SH-SY5Y (cell line): ENCODE data around the gene DIAPH1.

Source experiments
- GATA2 ChIP-seq: IDR thresholded peaks from 2 replicates; pipeline ENCODE4 v1.6.1; 2011; ENCODE audit warnings: mild to moderate bottlenecking, low read depth, low read length
- GATA3 ChIP-seq: IDR thresholded peaks from 2 replicates; pipeline ENCODE4 v1.6.1; 2011; ENCODE audit warnings: low read depth, mild to moderate bottlenecking, low read length, moderate library complexity

DIAPH1 gene

DNA sequence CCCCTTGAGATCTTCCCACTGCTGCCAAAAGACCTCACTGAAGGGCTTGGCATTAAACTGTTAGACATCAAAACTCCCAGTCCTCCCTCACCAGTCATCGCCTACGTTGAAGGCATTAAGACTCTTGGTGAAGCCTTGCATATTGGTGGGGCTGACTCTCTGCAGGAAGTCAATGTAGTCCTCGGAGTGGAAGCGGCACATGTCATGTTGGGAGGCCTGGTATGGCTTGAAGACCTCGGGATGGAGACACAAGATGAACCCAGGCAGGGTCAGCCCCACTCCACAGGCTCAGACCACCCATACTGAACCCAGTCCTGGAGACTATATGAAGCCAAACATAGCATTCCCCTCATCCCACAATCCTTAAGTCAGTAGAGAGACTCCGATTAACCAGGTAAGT lies 15.9 kb upstream of the DIAPH1 start:
- TF ChIP-seq GATA2 = no peak
- TF ChIP-seq GATA3 = no peak

DNA sequence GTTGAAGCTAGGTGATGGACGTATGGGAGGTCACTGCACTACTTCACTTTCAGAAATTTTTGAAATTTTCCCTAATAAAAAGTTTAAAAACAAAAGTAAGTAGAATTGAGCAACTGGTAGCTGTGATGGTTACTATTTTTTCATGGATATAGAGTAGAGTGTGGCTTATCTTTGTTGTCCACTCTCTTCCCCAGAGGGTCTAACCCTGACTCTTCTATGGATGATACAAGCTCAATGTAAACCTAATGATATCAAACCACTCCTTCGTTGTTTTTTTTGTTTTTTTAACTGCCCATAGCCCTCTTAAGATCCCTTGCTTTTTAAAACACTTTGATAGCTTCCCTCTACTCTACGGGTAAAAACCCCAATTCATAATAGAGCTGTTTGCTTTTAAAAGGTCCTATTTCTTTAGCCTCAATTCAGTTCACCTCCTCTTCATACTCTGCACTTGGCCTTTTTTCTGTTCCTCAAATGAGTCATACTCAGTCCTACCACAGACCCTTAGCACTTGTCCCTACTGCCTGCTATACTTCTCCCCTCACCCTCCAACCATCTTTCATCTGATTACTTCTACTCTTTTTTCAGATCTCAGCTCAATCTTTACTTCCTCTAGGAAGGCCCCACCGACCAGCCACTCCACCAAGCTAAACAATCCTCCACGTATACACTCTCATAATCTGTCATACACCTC lies 15.2 kb upstream of the DIAPH1 start:
- TF ChIP-seq GATA2 = no peak
- no peak for TF ChIP-seq GATA3

DNA sequence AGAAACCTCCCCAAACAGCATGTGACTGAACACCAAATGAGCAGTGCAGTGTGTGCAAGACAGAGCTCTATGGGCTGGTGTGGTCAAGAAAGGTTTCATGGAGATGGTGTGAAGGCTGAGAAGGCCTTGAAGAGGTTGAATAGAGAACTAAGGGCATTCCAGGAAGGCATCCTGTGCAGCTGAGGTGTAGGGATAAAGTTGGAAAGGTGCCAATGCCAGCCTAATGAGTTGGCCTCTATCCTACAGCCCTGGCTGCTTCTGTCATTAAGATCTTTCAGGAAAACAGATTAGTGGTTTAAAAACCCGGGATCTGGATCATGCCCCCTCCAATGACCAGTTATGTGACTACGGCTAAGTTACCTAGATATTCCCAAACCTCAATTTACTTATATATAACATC lies 13.8 kb upstream of the DIAPH1 start:
- TF ChIP-seq GATA2 = no peak
- TF ChIP-seq GATA3 = no peak

DNA sequence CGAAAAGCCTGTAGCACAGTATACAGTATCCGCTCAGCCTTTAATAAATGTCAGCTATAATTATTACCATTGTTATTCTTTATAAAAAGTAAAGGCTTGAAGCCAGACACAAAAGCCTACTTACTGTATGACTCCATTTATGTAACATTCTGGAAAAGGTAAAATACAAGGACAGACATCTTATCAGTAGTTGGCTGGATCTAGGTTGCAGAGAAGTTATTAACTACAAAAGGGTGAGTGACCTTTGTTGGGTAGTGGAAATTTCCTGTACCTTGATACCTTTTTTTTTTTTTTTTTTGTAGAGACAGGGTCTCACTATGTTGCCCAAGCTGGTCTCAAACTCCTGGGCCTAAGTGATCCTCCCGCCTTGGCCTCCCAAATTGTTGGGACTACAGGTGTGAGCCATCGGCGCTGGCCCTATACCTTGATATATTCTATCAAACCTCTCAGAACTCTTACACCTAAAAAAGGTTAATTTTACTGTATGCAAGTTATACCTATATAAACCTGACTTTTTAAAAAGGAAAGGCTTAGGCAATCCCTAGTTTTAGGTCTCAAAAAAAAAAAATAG lies 11.9 kb upstream of the DIAPH1 start:
- TF ChIP-seq GATA3 = no peak
- no peak for TF ChIP-seq GATA2

DNA sequence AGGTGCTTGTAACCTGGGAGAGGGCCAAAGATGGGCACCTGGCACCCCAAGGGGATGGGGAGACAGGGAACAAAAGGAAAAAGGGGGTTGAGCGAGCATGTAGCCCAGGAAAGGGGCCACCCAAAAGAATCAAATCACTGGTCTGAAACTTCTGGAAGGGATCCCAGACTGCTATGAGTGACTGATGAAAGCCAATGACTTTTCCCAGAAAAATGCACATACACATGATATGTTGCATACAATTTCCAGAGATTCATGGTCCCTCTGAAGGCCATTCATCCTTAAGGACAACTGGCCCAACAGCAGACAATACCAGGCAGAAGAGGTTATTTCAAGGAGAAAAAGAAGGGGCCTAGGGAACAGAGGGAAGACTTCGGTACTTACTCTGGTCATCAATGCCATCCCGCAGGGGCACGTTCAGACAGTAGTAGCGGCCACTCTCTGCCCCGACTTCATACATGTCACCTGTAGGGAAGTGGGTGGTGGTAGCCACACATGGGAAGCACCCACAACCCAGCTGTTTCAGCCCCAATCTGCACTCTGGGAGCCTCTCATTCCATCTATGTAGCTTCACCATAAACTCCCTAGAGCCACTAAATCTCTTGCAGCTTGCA lies 9.5 kb upstream of the DIAPH1 start:
- TF ChIP-seq GATA3 (no peak), GATA2 (no peak)

DNA sequence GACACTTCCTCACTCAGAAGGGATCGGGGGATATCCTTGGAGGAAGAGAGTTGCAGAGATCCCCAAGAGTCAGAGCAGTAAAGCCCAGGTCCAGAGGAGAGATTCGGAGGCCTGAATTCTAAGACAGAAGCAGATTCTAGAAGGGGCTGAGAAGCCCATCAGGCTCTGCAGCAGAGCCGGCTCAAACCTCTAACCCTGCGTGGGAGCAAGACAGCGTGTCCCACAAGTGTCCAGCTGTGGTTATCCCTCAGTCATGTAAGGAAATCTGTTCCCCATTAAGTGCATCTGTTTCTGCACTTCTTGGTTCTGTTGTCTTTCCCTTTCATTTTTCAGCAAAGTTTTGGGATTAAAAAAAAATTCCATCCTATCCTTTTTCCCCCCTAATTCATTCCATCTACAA lies 4.8 kb upstream of the DIAPH1 start:
- TF ChIP-seq GATA2 (no peak), GATA3 (no peak)

DNA sequence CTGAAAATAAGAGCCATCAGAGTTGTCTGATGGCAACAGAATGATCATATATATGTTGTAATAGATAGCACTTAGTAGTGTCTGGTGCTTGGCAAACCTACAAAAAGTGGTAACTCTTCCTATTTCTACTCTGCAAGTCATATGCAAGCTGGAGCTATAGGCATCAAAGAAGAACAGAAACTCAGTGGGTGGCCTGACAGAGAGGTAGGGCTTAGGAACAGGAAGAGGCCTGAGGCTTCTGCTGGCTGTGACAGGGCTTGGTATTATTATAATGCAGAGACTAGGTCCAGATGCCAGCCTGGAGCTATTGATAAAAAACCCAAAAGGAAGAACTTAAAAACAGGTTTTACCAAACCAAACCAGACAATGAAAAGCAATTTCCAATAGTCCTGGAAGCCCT lies 4.4 kb upstream of the DIAPH1 start:
- TF ChIP-seq GATA2 (no peak), GATA3 (no peak)

DNA sequence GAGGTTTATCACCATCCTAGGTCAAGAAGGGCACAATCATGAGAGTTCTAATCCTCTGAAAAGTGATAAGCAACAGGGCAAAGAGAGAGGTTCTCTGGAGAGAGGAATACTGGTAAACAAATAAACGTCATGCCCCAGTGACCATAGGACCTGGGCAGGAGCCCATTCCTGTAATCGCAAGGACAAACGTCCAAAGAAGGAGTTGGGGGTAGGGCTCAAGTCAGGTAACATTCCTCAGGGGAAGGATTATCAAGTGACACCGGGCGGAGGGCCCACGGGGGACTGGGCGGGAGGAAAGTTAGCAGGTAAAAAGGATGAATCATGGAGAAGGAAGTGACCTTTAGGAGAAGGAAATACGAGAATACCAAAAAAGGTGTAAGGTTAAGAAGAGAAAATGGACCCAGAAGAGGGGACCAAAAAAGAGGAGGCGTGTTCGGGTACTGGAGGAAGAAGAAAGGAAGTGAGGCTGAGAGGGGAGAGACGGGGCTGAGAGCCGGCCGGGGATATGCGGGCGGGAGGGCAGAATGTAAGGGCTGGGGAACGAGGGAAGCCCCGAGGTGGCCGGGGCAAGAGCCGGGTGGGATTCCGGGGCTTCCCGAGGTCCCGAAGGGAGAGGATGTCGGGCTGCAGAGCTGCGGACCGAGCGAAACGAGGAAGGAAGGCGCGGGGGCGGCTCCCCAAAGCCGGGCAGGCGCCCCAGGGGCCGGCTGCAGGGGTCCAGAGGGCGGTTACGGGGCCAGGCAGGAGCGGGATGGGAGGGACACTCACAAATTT lies 583 bp downstream of the DIAPH1 start:
- TF ChIP-seq GATA2 (no peak), GATA3 (no peak)

DNA sequence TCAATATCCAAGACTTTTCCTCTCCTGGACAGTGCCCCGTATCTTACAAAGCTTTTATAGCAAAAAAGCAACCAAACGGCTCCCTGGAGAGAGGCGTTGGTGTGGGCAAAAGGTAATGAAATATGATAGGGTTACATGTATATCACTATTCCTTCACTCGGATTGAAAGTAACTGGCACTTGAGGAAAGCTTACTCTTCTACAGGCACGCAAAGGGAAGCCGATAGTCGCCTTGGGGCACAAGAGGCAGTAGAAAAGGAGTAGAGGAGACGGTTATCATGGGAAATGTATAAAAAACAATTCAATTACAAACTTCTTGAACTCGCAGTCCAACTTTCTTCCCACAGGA lies 1.1 kb downstream of the DIAPH1 start:
- TF ChIP-seq GATA2 = no peak

DNA sequence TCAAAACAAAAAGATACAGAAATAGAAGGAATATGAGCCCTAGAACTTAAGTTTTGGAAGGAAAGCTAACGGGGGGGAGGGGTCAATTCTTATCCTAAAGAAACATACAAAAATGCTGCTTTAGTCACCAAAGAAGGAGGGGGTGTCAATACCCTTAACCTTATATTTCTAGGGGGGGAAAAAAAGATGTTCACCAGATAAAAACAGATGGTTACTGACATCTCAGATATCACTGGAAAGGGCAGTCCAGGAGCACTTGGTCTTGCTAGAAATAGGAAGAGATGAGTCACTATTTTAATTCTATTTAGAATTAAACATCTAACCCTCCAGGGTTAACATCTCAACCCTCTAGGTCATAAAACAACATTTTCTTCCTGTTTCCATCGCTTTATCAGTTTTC lies 1.7 kb downstream of the DIAPH1 start:
- TF ChIP-seq GATA2 (no peak), GATA3 (no peak)

DNA sequence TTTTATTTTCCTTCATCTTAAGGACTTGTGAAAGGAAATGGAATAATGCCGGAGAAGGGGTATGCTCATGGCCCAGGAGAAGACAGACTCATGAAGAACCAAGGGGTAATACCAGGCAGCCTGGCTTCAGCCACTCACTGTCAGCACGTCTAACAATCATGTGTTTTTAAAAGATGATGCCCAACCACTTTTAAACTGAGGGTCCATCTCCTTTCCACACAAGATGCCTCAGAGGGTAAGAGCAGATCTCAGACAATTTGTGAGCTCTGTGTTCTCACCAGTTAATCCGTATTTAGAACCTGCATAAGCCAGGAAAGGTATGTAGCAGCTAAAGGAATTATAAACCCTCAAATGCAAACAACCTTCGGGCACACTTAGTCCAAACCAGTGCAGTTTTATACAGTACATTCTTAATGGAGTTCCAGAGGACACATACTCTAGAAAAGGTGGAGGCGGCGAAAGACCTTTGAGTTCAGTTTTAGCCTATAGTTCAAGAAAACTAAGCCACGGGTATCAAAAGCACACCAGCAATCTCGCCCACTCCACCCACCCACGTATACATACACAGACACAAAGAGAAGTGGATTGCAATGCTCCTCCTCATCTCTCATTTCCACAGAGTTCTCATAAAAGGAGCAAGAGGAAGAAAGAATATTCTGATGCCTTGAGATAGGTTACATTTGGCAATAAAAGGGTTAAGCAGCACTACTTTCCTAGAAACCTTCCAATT lies 2.6 kb downstream of the DIAPH1 start:
- no peak for TF ChIP-seq GATA3
- TF ChIP-seq GATA2 = no peak

DNA sequence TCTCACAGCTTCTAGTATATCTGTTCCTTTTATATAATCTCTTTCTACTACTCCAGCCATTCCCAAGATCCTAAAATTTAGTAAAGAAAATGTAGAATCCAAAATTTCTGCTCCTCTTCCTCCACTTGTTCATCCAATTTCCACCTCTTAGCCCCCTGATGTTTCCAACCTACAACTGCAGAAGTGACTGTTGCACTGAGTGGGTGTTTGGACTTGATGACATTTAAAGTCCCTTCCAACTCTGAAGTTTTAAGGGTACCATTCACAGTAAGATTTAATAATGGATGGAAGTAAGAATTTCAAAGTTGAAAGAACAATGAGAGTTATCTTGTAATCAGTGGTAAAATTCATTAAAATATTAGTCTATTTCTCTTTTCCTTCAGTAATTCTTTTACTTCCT lies 5.5 kb downstream of the DIAPH1 start:
- TF ChIP-seq GATA3 (no peak), GATA2 (no peak)

DNA sequence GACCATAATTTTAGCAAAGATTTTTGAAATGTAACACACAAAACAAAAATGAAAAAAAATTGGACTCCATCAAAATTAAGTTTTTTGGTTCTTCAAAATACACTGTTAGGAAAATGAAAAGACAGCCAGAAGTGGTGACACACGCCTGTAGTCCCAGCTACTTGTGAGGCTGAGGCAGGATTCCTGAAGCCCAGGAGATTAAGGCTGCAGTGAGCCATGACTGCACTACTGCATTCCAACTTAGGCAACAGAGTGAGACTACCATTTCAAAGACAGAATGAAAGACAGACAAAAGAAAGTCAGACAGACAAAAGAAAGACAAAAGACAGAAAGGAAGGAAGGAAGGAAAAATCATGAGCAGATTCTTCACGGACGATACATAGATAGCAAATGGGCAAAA lies 7.5 kb downstream of the DIAPH1 start:
- TF ChIP-seq GATA2 (no peak), GATA3 (no peak)

DNA sequence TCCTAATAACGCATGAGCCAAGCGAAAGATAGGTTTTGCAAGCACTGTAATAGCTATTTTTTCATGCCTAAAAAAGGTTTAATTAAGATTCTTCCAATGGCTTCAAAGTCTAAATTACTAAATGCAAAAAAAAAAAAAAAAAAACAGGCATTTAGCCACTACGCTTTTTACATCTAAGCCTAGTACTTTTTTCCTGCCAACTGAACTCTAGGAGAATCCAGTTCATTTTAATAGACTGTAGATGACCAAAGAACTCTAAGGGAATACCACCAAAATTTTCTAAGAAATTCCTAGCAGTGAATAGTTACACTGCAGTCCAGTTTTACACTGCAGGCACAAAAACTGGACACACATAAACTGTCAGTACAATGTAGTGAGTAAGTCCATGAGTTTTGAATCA lies 9.8 kb downstream of the DIAPH1 start:
- TF ChIP-seq GATA3 = no peak
- TF ChIP-seq GATA2 = no peak

DNA sequence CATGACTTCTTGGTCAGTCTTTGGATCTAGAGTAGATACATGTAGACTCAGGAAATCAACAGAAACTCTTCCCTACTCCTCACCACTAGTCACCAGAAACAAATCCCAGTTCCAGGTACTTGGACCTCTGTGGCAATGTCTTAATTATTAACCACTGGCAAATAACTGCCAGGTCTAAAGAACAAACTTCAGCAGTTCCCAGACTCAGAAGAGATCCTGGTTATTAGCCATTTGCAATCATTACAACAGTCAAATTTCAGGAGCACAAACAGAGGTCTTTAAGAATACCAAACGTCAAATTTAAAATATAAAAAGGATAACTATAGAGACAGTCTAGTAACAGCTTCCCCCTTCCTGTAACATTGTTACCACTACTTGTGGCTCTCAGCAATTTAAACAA lies 10.2 kb downstream of the DIAPH1 start:
- TF ChIP-seq GATA2 (no peak), GATA3 (no peak)
